ENCODE results near the gene CD101.

The CD101 gene

GRCh38 chr1:116987256-116987555, 14.4 kb upstream of the CD101 start:
- no peak for FAIRE-seq

DNA sequence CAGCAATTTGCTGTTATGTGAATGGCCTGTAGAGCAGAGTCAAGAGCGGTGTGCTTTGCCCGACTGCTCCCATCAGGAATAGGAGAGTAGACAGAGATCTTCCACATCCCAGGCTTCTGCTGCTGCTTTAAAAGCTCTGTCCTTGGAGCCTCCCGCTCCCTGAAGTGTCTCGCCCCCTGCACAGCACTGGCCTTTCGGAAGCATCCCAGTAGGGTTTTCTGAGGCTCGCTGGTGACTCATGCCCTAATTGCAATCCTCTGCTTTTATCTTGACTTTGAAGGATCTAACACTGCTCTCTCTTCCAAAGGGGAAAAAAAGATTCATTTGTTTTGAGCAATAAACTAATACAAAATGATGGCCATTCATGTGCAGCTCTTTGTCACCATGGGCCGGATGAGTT, 13.3 kb upstream of the CD101 start:
- FAIRE-seq: no peak

- FAIRE-seq: no peak
Observed at GRCh38 chr1:116988908-116989307, 12.7 kb upstream of the CD101 start.

GRCh38 chr1:116989835-116990234, 11.7 kb upstream of the CD101 start:
- no peak for FAIRE-seq

DNA sequence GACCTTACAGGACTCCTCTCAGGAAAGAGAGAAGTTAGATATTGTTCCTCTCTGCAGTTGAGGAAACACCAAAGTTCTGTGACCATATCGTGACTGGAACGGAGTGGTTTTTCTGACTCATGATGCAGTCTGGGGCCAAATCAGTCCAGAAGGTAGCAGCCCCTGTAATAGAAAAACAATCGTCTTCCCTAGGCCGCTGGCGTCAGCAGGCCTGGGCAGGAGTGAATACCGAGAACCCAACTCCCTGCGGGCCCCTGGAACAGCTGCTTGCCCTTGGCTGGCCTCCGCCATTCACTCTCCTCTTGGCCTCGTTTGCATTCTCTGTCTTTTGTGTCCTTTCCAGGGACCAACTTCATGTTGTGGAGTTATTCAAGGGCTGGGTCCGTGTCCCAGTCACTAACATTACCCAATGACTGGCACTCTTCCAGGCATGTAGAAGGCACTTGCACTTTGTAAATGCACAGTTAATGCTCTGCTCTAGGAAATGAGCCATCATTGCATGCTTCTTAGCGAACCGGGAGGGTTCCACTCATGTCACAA, 10.9 kb upstream of the CD101 start:
- FAIRE-seq: no peak

DNA sequence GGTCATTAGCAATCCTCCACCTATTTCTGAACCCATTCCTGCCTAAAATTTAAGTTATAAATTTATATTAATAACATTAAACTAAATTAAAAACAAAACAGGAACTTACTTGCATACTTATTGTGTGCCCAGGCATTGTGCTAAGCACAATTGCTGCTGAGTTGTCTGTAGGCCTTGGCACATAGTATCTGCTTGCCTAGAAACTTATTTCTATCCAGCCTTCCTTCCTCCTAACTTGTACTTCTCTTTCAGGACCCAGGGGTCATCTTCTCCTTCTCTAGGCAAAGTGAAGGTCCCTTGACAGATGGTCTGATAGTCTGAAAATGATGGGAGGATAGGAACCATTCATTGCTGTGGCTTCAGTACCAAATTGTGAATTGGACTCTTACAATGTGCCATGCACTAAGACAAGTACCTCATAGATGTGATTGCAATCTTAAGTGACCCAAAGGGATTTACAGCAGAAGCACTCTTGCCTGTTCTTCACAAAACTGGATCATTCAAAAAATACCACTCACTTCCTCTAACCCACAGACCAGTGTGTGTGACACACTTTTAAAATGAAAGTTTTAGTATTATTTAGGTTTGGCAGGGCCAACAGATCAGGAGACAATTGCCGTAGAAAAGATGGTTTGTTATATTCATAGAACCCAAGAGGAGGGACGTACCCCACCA, 10.3 kb upstream of the CD101 start:
- FAIRE-seq: no peak

- no peak for FAIRE-seq
Observed at GRCh38 chr1:116991918-116992317, 9.6 kb upstream of the CD101 start.

GRCh38 chr1:116993286-116993685, 8.3 kb upstream of the CD101 start:
- no peak for FAIRE-seq

DNA sequence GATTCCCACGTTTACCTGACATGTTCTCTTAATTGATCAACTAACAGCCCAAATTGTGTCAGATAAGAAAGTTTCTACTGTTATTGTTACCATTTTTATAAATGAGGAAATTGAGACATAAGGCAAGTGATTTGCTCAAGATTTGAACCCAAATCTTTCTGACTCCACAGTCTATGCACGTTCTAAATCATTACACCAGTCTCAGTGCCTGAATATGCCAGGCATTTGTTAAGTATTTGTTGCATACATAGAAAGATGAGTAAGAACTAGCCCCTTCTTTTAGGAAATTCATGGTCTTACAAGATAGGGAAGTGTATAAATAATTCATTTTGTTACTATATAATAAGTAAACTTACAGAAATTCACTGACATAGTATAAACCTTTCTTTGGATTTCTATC, 7.1 kb upstream of the CD101 start:
- FAIRE-seq: no peak

GRCh38 chr1:116997066-116997465, 4.5 kb upstream of the CD101 start:
- no peak for FAIRE-seq

DNA sequence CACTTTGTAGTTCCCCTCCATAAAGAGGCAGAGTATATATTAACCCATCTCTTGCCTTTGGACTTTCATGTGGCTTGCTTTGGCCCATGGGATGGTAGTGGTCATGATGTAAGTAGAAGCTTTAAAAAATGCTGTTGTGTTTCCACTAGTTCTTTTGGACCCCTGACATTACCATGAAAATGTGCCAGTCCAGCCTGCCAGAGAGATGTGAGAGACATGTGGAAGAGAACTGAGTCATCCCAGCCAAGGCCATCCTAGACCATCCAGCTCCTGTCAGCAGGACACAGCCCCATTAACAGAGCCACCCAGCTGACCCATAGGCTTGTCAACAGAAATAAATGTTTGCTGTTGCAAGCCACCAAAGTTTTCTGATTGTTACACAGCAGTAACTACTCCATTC, 3.9 kb upstream of the CD101 start:
- no peak for FAIRE-seq

DNA sequence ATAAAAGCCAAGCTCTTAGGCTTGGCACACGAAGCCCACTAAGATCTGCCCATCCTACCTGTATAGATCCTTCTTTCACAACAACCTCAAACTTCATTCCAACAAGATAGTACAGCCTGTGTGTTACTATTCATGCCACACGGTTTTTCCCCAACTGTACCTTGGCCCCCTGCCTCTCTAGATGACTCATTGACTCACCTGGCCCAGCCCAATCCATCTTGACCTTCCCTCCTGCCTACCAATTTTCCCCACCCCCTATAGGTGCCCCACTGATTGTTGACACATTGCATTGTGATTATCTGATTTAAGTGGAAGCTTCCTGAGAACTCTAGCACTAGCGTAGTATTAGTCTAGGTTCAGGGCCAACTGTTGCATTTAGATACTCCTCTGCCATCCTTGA, 2.0 kb upstream of the CD101 start:
- no peak for FAIRE-seq

- FAIRE-seq: no peak
Observed at GRCh38 chr1:117000142-117000541, 1.4 kb upstream of the CD101 start.

- FAIRE-seq: no peak
Observed at GRCh38 chr1:117003223-117003875, 1.8 kb downstream of the CD101 start.

GRCh38 chr1:117007719-117008013, 6.1 kb downstream of the CD101 start:
- no peak for FAIRE-seq

DNA sequence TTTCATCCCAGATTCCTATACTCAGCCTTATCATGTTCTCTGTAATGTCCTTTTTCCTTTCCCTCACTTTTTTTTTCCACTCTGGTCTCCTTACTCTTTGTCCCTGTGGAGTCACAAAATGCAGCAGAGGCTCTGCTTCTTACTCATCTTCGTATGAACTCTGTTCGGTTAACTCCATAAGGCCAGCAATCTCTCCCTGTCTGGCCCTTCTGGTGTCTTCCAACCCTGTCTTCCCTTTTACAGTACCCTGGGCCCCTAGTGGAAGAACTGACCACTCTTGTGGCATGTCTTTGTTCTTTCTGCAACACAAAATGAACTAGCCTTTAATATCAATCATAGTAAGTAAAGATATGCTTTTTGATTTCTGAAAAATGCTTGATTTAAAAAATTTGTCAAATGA, 7.1 kb downstream of the CD101 start:
- FAIRE-seq: no peak

DNA sequence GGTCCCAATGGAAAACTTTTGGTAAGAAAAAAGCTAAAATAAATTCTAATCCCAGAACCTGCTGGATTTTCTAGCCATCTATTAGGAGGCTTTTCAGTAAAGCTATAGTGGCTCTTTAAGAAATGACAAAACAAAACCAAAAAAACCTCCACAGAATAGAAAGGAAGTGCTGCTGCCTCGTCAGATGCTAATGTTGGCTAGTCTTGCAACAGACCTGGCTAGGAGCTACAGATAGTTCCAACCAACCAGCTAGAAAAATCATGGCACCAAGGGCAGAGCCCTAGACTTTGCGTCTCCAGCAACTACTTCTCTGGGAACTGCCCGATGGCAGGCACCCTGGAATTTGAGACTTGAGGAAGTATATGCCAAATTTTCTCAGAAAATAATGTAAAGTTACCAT, 7.6 kb downstream of the CD101 start:
- no peak for FAIRE-seq

DNA sequence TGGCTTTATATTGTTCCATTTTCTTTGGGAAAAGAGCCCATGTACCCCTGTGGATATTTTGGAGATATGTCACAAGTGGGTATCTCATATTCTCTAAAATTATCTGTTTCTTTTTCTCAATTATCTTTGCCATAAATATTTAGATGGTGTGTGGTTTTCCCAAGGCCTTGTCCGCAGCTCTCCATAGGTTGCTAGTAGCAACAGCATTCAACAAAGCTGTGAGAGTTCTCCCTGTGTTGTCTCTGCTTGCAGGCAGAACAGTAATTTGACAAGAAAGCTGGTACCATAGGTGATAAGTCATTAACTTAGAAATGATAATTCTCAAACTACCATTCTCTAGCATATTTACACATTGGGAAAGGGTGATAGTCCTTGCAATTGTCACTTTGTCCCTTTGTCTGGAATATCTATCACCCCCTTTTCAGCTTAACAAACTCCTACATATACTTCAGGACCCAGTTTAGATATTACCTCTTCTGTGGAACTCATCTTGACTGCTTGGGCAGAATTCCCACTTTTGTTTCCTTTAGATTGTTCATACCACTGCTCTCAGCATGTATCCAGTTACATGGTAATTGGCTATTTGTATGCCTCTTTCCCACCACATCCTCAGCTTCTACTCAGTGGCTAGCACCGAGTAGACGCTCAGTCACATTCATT, 8.9 kb downstream of the CD101 start:
- no peak for FAIRE-seq

GRCh38 chr1:117011334-117011733, 9.8 kb downstream of the CD101 start:
- no peak for FAIRE-seq

DNA sequence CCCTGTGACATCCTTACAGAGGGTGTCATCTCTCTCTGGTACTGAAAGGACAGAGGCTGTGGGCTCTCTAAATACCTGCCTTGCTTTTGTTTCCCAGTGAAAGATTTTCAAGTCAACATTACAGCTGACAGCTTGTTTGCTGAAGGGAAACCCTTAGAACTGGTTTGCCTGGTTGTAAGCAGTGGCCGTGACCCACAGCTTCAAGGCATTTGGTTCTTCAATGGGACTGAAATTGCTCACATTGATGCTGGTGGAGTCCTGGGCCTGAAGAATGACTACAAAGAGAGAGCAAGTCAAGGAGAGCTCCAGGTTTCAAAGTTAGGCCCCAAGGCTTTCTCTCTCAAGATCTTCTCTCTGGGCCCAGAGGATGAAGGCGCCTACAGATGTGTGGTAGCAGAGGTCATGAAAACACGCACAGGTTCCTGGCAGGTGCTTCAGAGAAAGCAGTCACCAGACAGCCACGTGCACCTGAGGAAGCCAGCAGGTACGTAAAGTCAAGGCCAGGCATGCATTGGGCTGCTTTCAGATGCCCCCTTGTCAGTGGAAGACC, 11.8 kb downstream of the CD101 start:
- FAIRE-seq: no peak

GRCh38 chr1:117014209-117014608, 12.6 kb downstream of the CD101 start:
- FAIRE-seq: no peak

DNA sequence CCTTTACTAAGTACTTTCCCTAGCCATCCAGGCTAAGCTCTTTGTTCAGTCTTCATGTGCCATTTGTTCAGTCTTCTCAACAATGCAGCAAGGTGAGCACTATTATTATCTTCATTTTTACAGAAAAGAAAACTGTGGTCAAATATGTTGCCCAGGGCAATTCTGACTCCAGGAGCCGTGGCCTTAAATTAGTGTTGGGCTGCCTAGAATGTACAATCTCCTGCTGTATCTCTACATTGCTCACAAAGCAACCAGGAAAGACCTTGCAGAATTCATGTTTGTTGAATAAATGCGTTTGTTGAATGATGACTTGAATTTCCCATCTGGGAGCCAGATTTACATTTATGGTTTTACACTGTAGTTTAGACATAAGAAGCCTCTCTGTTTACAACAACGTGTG, 14.2 kb downstream of the CD101 start:
- FAIRE-seq: no peak

GRCh38 chr1:117017062-117017461, 15.5 kb downstream of the CD101 start:
- FAIRE-seq: no peak

DNA sequence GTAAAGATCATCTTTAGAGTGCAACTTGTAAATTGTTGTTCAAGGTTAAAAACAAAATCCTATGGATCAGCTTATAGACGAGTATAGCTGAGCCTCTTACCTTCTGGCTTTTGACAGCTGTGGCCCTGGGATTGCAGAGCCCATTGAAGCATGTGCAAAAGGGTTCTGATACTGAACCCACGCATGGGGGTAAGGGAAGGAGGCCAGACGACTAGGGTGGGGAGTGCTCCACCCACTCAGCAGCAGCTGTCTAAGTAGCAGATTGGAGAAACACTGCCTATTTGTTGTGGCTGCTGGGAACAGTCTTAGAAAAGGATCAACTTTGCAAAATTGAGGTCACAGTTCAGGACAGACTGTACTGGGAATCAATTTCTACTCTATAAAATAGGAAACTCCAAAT, 16.1 kb downstream of the CD101 start:
- FAIRE-seq: no peak
